Endometrium (tissue), 2 donors: Measurements from ENCODE around the gene DROSHA.
"Not testable (repeated sequence)": the region's sequence is repeated elsewhere in the genome, so short reads cannot be mapped to it uniquely, and the experiment has no call there.

ENCODE experiments used
- FAIRE-seq: peaks from 2 replicates; lab custom pipeline; 2012; peaks lifted over from hg19 to GRCh38; lab: Jason Lieb, UNC
- donor health status: control.
- donor health status: control.

The DROSHA gene

DNA sequence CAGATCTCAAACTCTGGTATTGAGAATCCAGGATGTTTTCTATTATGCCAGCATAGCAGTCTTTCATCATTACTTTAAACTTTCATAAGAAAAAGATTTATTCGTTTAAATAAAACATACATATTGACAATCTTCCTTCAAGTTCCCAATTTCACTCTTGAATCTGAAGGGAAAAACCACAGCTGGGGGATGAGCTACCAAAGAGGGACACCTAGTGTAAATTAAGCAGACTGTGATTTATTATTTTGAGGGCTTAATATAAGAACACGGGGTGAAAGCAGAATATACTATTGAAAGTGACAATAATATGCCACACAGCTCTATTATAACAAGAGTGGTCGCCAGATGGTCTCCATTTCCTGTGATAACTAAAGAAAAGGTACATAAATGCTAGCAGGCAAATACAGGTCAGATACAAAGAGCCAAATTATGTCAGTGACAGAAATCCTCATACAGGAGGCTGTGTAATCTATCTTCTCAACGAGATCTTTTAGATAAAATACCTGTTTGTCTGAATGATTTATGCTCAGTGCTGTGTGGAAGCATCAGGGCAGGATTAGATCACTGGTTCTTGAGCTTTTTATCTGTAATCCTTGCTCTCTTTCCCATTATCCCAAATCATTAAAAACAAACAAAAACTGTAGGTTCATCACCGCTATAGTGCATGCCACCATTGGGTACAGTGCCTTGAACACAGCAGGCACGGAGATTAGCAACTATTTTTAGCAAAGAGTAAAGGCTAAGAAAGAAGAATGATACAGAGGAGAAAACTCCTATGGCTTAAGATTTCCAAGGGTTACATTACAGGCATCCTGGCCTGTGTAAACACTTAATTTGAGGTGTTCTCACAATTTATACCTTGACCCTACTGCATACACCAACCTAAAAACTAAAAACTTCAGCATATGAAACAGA, 116.6 kb downstream of the DROSHA start:
- FAIRE-seq: no peak

DNA sequence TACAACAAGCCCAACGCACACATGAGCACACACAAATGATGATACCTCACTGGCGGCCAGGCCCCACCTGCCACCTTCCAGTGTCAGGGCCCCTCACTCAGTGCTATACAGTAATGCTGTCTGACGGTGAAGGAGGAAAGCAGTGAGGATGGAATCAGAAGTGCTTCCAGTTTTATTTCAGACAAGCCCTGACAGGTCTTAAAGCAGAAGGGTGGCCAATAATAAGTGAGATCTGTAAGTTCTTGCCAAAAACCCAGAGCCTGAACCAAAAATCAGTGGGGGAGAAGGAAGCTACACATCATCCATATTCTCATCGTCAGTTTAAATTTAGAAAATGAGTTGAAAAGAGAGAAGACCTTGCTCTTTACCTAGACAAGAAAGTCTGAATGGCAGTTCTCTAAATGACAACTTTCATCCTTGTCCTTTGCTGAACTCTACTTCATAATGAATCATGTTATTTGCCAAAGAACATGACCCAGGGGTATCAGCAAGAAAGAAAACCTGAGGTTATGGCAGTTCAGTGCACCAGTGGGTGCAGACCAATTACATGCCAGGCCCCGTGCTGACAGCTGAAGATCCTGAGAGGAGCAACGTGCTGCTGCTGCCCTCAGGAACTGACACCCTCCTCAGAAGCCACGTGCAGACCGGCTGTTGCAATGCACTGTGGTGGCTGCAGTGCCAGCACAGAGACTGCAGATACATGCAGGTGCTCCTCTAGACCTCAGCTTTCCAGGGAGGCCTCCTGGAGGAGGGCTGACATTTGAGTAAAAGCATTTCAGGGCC, 118.7 kb downstream of the DROSHA start:
- FAIRE-seq: no peak

DNA sequence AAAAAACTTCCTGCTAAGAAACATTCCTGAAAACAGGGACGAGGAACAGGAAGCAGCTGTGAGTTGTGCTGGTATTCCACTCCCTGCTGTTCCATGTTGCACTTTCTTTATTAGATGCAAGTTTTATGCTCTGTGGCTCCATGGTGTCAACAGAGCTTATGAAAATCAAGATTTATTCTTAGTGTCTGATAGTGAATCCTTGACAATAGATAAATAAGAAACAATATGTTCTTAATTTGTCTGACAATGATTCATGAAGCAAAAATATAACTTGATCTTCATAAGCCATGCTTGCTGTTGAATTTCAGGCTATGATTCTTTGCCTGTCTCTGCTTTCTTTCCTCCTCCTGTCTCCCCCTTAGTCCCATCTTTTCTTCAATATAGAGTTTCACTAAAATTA, 119.6 kb downstream of the DROSHA start:
- FAIRE-seq: no peak

DNA sequence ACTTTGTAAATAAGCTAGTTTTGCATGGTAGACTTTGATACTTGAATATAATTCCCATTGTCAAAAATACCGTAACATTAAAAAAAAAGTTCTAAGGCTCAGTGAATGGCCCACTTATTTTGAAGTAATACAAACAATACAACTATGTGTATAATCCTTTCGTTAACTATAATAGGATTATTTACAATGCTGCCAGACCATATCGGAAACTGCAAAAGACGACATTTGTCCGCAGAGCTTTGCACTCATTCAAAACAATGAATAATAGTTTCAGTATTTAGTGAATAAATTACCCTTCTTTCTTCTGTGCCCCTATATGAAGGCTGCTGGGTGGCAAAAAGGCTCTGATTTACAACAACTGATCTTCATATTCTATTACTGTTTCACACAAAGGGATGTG, 121.8 kb downstream of the DROSHA start:
- FAIRE-seq: peak; percentile 43

DNA sequence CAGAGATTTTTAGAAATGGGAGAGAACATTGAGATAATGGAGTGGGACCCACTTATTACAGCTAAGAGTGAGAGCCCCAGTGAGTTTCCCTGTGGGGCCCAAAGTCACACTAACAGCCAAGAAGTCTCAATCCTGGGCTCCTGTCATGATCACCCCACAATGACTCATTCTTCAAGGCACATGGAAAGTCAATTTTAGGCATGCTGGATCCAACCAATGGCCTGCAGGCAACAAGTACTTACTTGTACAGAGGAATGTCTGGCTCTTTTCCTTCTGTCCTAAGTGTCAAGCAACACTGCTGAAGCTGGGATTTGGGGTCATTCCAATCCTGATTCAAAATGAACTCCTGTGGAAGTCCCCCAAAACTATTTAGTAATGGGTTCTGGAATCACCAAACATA, 123.1 kb downstream of the DROSHA start:
- no peak for FAIRE-seq

DNA sequence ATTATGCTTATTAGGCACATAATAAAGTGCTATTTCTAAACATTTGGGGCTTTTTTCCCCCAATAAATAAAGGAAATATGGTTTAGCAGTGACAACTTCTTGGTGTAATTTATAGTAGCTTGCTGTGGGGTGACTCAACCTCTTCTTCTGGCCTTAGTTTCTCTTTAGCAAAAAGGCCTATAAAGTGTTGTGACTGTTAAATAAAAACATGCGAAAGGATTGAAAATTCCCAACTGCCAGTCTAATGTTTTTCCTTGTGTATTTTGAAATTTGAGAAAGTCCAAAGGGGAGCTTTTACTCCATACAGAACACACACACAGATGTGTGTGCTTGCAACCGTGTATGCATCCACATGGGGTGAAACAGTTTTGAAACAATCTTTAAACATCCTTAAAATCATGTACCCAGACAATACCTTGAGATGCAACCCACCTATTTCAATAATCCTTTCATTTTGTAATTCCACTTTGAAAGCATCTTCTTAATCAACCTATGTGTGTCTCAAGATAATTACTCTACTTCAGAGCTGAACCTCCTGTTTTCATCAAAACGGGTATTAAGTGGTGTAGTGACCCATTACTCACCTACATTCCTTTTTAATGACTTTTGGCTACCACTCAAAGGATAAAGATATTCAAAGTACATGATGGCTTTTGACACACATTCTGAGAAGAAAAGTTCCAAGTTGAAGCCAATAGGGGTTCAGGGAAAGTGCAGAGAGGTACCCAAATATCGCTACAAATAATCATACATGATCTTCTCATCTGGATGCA, 123.8 kb downstream of the DROSHA start:
- no peak for FAIRE-seq

DNA sequence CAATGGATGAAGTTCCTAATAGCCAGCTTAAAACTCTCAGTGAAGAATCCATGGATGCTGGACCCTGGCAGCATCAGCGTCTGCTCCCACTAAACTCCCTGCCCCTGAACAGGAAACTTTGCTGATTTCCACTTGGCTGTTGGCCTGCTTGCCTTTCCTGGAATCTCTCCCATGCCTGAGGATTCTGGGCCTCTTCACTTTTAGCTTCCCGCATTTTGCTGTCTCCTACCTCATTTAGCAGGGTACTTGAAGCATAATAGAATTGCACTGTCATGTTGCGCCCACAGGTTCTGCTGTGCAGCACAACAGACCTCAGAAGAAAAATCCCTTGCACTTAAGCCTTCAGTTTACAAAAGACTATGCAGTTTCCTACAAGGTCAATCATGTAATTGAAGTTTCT, 127.6 kb downstream of the DROSHA start:
- FAIRE-seq: no peak

DNA sequence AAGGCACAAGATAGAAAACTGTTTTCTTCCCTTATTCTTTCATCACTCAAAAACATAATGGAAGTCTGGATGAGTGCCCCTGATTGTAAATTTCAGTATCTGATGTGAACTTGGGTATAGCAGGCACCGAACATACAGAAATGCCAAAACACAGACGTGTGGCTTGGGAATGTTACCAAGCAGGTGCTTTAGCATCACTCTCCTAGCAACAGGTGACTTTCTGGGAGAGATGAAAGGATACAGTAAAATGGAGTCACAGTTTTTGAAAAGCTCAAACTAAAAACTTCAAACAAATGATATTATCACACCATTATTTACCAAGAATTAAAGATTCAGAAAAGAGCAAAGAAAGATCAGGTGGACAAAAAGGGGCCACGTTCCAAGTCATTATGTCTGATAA, 130.2 kb downstream of the DROSHA start:
- no peak for FAIRE-seq

DNA sequence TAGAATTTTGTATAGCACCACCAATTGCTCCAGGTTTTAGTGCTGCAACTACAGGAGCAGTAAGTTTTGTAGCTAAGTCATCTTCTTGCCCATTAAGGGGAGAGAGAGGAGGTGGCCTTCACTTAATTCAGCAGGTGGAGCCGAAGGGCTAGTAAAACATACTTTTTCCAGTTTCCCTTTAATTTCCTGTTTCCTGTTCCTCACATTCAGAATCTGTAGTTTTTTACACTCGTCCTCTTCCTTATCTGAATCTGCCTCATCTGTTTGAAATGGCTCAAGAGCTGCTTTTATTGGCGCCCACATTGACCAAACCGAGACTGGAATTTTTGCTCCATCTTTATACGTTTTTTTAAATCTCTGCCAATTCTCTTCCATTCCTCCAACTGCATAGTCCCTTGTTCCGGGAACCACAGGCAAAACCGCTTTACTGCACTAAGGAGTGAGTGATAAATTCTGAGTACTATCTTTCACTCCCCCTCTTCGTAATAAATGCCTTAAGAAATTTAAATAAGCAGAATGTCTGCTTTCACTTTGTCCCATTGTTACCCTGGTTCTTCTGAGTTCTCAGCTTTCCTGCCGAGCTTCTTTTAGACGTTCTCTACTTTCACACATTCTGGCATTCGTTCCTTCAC, 133.9 kb downstream of the DROSHA start:
- no peak for FAIRE-seq

DNA sequence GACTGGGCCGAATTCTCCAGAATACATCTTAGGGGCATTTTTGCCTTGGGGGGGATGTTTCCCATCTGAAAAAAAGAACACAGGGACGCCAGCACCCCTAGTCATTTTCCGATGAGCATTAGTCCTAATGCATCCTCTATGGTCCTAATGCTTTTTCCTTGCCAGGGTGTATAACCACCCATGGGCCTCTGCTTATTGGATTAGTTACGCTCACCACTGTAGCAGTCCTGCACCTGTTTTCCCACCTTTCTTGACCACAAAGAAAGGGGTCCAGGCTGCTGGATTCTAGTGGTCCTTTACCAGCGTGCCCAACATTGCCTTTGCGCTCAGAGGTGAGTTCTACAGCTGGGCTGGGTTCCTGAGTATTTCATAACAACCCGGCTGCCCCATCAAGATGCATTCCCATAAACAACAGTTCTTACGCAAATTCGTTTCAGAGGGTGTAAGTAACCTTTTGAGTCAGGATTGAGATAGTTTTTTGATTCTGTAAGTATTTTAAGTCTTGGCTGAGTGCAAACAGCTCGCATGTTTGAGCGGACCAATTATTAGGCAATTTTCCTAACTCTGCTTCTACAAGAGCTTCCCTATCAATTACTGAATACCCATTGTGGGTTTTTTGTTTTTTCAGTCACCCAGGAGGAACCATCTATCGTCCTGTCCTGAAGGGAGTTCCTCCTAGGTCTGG, 135.1 kb downstream of the DROSHA start:
- FAIRE-seq: no peak

DNA sequence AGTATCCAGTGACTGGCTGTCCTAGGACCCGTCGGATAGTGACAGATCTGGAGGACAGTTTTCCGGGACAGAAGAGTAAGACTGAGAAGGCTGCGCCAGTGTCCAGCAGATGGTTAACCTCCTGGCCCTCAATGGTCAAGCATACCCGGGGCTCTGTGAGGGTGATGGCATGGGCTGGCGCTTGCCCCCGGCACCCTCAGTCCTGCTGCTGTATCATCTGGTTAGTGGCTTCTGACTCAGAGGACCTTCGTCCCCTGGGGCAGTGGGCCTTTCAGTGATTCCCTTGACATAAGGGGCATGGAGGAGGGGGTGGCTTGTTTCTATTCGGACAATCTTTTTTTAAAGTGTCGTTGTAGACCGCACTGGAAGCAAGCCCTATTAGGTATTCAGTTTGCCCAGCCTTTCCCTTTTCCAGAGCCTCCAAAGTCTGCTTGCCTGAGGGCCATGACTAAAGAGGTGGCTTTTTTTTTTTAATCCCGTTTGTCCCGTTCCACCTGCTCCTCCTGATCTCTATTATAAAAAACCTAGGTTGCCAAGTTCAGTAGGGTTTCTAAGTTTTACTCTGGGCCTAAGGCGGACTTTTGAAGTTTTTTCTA, 136.3 kb downstream of the DROSHA start:
- FAIRE-seq: not testable (repeated sequence)

DNA sequence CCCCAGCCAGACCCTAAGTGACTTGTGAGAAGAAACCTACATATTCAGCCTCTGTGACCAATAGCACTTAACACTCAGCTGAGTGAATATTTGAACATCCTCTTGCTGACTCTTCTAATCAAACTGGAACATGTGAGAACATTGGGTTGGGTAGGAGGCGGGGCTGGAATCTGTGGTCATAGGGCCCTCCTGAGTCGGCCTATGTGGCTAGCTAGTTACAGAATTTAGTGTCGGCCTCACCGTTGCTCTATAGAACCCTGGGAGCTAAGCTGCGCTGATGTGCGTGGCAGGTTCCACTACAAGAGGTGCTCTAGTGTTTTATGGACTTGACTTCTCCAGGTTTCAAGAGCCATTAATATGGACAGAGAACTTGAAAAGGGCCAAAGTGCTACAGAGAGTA, 138.8 kb downstream of the DROSHA start:
- FAIRE-seq: no peak

DNA sequence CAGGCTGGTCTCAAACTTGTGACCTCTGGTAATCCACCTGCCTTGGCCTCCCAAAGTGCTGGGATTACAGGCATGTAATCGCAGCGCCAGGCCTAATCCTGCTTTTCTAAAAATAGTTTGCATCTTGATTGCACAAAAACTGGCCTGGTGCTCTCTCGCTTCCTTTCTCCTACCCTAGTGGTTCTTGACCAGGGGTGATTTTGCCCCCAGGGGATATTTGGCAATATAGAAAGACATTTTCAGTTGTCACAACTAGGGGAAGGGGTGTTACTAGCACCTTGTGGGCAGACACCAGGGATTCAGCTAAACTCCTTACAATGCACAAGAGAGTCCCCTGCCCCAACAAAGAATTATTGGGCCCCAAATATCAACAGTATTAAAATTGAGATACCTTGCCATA, 139.8 kb downstream of the DROSHA start:
- no peak for FAIRE-seq

DNA sequence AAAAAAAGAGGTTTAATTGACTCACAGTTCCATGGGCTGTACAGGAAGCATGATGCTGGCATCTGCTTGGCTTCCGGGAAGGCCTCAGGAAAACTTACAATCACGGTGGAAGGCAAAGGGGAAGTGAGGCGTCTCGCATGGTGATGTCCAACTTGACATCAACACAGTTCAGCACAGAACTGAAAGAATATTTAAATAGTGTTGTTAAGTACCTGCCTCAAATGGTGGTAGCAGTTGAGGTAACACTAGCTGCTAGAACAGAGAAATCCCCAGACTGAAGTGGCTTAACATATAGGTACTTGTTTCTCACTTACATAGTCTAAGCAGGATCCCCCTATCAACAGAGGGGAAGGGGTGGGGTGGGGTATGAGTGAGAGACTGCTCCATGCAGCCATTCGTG, 141.6 kb downstream of the DROSHA start:
- FAIRE-seq: no peak

DNA sequence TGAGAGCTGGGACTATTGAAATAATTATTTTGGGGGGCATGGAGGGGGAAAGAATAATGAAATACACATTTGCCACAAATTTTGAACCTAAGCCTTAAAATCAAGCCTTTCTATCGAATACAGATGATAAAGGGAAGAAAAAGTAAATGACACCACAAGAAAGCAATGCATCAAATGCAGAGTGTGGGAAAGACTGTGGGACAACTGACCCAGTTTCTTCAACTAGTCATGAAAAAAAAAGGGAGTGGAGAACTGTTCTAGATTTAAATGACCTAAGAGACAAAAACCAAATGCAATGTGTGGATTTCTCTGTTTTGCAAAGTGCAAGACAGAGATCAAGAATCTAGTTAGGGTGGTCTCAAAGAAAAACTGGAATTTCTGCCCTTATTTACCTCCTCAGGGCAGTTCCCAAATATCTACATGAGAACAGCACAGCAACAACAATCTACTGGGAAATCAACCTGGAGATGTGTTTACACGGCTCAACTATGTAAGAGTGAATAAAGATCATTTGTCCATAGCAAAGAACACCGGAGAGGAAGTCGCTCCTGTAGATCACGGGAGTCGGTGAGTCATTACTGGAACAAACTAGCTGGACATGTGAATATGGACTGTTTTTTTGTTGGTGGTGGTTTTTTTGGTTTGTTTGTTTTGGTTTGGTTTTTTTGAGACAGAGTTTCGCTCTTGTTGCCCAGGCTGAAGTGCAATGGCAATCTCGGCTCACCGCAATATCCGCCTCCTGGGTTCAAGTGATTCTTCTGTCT, 145.9 kb downstream of the DROSHA start:
- FAIRE-seq: no peak

DNA sequence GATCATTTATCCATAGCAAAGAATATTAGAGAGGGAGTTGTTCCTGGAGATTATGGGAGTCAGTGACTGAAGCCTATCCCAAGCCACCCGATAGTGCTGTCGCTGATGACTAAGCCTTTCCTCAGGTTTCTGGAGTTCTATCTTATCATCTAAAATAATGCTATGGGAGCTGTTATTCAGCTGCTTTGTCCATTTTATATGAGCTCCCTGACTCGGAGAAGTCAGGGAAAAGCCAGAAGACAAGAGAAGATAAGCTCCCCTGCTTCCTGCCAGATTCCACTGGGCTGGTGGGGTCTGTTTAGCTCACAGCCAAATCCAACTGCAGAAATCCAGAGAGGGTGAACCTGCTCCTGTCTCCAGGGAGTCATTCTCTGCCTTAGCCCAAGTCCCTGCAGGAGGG, 148.2 kb downstream of the DROSHA start:
- no peak for FAIRE-seq

DNA sequence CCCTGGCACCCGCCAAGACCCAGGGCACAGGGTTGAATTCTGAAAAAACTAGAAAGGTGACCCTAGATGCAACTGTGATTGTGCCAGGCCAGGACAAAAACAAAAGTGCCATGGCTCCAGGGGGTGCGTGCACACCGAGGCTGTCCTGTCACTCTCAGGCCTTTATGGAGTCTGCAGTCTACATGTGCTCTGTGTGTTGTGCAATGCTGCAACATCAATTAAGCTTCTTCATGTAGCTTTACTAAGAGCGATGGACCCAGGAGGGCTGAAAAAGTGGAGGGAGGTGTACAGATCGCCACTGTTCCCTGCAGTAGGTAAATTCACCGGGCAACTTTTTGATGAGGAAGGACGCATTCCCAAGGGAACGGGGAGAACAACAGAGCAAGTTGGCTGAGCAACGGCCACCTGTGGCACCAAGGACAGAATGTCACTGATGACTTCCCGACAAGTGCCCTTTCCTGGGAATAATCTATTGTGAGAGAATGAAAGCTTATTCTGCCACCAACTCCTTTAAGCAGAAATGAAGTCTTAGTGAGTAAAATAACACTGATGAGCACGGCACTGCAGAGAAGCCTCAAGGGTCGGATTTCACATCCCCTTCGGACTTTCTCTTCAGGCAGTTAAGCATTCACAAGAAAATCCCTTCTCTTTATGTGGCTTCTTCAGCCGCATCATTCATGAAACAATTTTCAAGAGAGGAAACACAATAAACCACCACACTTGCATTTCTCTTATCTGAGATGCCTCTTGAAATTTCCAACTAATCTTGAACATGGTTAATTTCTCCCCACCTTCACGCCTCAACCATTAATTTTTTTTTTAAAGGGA, 149.6 kb downstream of the DROSHA start:
- FAIRE-seq: no peak

DNA sequence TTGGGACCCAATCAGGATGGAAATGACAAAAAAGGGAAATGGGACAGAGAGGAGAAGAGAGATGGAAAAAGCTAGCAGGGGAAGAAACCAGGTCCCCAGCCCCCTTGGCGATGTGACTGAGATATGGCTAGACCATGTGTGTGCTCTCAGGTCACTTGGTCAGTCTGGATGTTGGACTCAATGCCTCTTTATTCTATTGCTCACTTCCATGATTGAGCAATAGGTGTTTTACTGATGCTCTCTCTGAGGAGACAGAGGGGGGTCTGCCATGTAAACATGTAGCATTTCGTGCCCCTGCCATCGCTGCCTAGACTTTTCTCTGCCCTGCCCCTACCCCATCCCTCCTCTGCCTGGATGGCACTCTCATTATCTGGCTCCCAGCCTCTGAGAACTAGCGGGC, 150.6 kb downstream of the DROSHA start:
- FAIRE-seq: no peak

DNA sequence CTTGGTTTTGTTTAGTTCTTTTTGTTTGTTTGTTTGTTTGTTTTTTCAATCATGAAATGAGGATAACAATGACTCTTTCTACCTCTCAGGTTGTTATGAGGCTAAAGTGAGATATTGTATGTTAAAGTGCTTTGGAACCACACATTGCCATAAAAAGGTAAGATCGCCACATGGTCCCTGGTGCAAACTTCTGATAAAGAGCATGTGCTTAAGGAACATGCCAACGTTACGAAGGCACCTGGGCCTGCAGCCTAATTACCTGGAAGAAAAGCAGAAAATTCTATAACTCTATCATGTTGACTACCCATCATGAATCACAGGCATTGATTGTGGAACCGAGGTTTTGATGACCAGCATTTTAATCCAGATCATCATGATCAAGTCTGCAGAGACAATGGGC, 151.8 kb downstream of the DROSHA start:
- FAIRE-seq: no peak

DNA sequence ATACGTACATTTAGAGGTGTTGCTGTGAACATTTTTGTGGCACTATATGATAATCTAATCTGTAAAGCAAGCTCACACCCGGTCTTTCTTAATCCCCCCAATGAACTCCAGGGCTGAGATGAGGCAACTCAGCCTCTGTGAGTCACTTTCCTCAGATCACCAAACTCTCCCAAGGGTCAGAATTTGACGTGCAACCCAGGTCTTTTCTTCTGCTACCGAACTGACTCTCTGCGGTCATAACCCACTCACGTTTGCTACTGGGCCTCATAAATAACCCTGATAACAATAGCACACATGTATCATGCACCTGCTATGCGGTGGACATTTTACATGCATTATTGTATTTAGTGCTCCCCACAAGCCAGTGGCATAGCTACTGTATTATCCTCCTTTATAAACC, 153.1 kb downstream of the DROSHA start:
- no peak for FAIRE-seq
